ENCODE measurements around the gene USP46. TPM values are rescaled to one million over a fixed set of nuclear protein-coding genes. Genes with fewer than 3 reads are reported as not detected.

Gene USP46
- total RNA-seq, 1 donor from 2014 or later: 9.8 TPM

GRCh38 chr4:52622564-52622963 lies 36.5 kb downstream of the USP46 start:
- DNase-seq (ENCODE audit: extremely low read depth, low read depth, low spot score): no peak

- no peak for DNase-seq (ENCODE audit: extremely low read depth, low read depth, low spot score)
These were observed 37.5 kb downstream of the USP46 start for GRCh38 chr4:52621567-52621966.

- DNase-seq (ENCODE audit: extremely low read depth, low read depth, low spot score): no peak
These were observed 39.5 kb downstream of the USP46 start for GRCh38 chr4:52619591-52619931.

- DNase-seq (ENCODE audit: extremely low read depth, low read depth, low spot score): no peak
These were observed 40.1 kb downstream of the USP46 start for GRCh38 chr4:52618795-52619590.

- DNase-seq (ENCODE audit: extremely low read depth, low read depth, low spot score): no peak
These were observed 41.6 kb downstream of the USP46 start for GRCh38 chr4:52617336-52618020.

- no peak for DNase-seq (ENCODE audit: extremely low read depth, low read depth, low spot score)
These were observed 44.9 kb downstream of the USP46 start for GRCh38 chr4:52614241-52614640.

GRCh38 chr4:52612341-52612740 lies 46.8 kb downstream of the USP46 start:
- DNase-seq (ENCODE audit: extremely low read depth, low read depth, low spot score): no peak

- no peak for DNase-seq (ENCODE audit: extremely low read depth, low read depth, low spot score)
These were observed 48.0 kb downstream of the USP46 start for GRCh38 chr4:52611030-52611555.

GRCh38 chr4:52606726-52607125 lies 52.4 kb downstream of the USP46 start:
- DNase-seq (ENCODE audit: extremely low read depth, low read depth, low spot score): no peak

GRCh38 chr4:52606040-52606439 lies 53.1 kb downstream of the USP46 start:
- DNase-seq (ENCODE audit: extremely low read depth, low read depth, low spot score): no peak

GRCh38 chr4:52604215-52604614 lies 54.9 kb downstream of the USP46 start:
- no peak for DNase-seq (ENCODE audit: extremely low read depth, low read depth, low spot score)

GRCh38 chr4:52600275-52600674 lies 58.8 kb downstream of the USP46 start:
- no peak for DNase-seq (ENCODE audit: extremely low read depth, low read depth, low spot score)

GRCh38 chr4:52595001-52595400 lies 64.1 kb downstream of the USP46 start:
- no peak for DNase-seq (ENCODE audit: extremely low read depth, low read depth, low spot score)

- DNase-seq (ENCODE audit: extremely low read depth, low read depth, low spot score): no peak
These were observed 66.8 kb downstream of the USP46 start for GRCh38 chr4:52592287-52592686.

- peak; percentile 78 for DNase-seq (ENCODE audit: extremely low read depth, low read depth, low spot score)
These were observed 70.1 kb downstream of the USP46 start for GRCh38 chr4:52588771-52589591.

- peak; percentile 7 for DNase-seq (ENCODE audit: extremely low read depth, low read depth, low spot score)
These were observed 71.0 kb downstream of the USP46 start for GRCh38 chr4:52588097-52588496.

GRCh38 chr4:52586069-52586468 lies 73.0 kb downstream of the USP46 start:
- no peak for DNase-seq (ENCODE audit: extremely low read depth, low read depth, low spot score)

GRCh38 chr4:52585379-52585778 lies 73.7 kb downstream of the USP46 start:
- DNase-seq (ENCODE audit: extremely low read depth, low read depth, low spot score): no peak

GRCh38 chr4:52579602-52580272 lies 79.4 kb downstream of the USP46 start:
- no peak for DNase-seq (ENCODE audit: extremely low read depth, low read depth, low spot score)

- no peak for DNase-seq (ENCODE audit: extremely low read depth, low read depth, low spot score)
These were observed 80.2 kb downstream of the USP46 start for GRCh38 chr4:52578951-52579350.

GRCh38 chr4:52577624-52577962 lies 81.5 kb downstream of the USP46 start:
- no peak for DNase-seq (ENCODE audit: extremely low read depth, low read depth, low spot score)
